NCI-H1105 treated with DMSO at 0.1 percent for 48 hours (cell line): ENCODE measurements around the gene ATRX.
"Not testable (repeated sequence)": the region's sequence is repeated elsewhere in the genome, so short reads cannot be mapped to it uniquely, and the experiment has no call there.

Experiments
- DNase-seq: peaks from one replicate; lab custom pipeline; 2025; lab: John Stamatoyannopoulos, UW

ATRX gene

GRCh38 chrX:77500164-77500563 is 285.9 kb downstream of the ATRX start:
- not testable (repeated sequence) for DNase-seq

- no peak for DNase-seq
Observed at GRCh38 chrX:77493677-77494553, 292.1 kb downstream of the ATRX start.

- no peak for DNase-seq
Observed at GRCh38 chrX:77484045-77484444, 302.0 kb downstream of the ATRX start.

GRCh38 chrX:77455437-77455836 is 330.6 kb downstream of the ATRX start:
- no peak for DNase-seq
